Fibroblast of skin of left biceps (primary cell): ENCODE results near the gene ANKRD33B.

Source experiments
- DNase-seq, 2 experiments: peaks; one replicate each; pipeline ENCODE4 v3.0.0-alpha.2; 2013; ENCODE audit warnings: low read depth in 2 of 2

Gene ANKRD33B

GRCh38 chr5:10578293-10578665 lies 14.4 kb downstream of the ANKRD33B start:
- DNase-seq: no peak

DNA sequence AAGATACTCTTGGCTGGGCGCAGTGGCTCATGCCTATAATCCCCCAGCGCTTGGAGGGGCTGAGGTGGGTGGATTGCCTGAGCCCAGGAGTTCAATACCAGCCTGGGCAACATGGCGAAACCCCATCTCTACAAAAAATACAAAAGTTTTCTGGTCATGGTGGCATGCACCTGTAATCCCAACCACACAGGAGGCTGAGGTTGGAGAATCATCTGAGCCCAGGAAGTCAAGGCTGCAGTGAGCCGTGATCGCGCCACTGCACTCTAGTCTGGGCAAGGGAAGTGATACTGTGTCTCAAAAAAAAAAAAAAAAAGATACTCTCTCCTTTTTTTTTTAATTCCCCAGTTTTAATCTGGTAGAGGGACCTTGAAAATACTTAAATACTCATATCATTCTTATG lies 15.0 kb downstream of the ANKRD33B start:
- DNase-seq: no peak

DNA sequence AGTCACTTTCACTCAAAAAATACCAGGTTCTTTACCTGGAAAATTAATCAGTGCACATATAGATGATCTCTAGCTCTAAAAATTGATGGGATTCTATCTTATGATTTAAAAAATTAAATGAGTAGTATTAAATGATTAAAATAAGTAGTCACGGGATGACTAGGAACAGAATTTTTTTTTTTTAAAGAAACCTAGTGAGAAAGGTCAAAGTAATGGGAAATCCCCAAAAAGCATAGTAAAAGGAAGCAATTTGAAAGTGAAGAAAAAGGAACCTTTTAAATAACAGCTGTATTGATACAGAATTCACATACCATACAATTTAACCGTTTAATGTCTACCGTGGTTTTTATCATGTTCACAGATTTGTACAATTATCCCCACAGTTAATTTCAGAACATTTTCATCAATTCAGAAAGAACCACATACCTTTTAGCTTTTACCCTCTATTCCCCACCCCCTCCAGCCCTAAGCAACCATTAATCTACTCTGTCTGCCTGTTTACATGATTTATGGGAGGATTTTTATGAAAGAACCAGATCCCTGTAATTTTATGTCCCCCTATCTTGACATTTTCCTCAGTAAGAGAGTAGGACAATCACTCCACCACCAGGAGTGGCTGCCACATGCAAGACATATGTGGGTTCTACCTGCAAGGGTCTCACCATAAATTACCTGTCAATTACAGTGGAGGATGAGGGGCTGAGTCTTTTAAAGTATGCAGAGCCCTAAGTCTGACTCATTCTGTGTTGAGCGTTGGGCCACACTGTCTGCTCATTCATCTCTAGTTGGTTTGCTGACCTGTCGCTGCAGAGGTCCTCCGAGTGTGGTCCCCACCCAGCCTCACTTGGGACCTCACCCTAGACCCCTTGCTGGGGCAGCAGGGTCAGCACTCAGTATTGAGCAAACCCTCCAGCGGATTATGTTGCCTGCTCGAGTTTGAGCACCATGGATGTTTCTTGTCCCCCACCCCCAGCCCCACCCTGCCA lies 16.0 kb downstream of the ANKRD33B start:
- DNase-seq: no peak

- DNase-seq: no peak
Observed at GRCh38 chr5:10580531-10581423, 16.9 kb downstream of the ANKRD33B start.

DNA sequence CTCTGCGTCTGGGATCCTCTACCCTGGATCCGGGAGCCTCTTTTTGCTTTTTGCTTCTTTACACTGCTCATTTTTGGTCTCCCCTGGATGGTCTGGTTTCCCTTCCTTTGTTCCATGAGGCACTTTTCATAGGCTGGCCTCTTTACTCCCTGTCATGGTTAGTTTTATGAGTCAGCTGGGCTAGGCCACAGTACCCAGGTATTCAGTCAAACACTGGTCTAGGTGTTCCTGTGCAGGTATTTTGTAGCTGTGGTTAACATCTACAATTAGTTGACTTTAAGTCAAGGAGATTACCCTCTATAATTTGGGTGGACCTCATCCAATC lies 17.5 kb downstream of the ANKRD33B start:
- DNase-seq: no peak

- DNase-seq: no peak
Observed at GRCh38 chr5:10581867-10582511, 18.1 kb downstream of the ANKRD33B start.

DNA sequence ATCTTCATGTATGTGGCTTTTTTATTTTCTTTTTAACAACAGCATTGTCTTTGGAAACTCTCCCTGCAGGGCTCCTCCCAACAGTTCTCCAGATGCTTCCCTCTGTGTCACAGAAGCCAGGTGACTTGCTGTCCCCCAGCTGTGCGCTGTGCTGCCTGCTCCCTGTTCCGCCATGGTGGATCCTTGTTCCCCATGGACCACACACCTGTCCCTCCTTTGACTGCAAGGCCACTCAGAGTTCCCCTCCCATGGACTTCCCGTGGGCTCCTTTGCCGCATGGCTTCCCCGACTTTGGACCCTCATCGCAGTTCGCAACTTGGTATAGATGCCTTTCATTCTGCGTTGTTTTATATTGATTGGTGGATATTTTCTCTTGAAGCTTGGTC lies 18.6 kb downstream of the ANKRD33B start:
- DNase-seq: no peak

DNA sequence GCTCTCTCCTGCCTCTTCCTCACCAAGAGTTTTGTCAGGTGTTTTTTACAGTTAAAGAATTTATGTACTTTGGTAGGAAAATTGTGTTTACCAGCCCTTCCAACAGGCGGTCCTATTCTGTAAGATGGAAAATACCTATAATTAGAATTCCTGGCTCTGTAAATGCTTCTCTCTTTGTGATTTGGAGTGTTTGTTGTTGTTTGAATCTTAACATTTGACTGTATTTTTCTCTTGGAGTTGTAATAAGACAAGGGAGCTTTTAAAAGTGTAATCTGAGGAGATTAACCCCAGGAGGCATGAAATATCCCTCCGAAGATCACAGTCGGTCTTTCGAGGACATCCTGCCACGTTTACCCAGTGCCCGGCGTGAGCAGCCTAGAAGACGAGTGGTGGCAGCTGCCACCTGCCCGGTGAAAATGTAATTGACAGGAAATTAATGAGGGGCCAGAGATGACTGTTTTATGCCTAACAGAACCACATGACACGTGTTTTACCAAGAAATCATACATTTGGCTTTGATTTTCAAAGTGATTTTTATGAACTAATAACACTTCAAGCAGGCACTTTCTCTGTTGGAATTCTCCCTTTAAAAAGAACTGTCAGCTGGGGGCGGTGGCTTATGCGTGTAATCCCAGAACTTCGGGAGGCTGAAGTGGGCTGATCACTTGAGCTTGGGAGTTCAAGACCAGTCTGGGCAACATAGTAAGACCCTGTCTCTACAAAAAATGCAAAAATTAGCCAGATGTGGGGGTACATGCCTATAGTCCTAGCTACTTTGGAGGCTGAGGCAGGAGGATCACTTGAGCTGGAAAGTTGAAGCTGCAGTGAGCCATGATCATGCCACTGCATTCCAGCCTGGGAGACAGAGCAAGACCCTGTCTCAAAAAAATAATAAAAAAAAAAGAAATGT lies 20.0 kb downstream of the ANKRD33B start:
- no peak for DNase-seq

DNA sequence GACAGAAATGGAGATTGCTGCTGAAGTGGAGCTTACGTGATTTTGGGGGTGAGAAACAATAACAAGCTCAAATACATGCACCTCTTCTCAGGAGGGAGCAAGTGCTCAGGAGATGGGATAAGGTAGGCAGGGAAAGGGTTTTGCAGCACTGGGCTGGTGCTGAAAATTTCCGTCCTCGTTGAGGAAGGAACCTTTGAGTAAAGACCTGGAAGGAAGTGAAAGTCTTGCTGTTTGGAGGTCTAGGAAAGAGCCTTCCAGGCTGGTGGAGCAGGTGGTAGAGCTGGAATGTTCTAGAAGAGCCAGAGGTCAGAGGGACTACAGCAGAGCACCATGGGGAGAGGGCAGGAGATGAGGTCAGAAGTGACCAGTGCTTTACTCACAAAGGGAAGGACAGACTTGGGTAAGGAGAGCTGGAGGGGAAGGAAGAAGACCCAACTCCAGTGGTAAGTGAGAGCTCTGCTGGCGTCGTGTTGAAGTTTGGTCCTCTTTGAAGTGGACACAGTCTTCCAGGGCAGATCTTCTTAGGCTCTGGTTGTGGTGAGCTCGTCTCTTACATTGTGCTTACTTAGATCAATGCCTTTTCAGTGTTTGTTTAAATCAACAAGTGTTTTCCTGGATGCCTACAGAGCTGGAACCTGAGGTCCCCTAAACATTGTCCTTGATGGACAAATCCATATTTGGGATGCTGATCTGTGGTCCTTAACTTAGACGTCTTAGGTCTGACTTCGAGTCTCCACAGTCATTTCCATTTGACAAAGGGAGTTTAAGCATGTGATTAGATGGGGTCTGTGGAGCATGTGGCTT lies 21.0 kb downstream of the ANKRD33B start:
- no peak for DNase-seq

DNA sequence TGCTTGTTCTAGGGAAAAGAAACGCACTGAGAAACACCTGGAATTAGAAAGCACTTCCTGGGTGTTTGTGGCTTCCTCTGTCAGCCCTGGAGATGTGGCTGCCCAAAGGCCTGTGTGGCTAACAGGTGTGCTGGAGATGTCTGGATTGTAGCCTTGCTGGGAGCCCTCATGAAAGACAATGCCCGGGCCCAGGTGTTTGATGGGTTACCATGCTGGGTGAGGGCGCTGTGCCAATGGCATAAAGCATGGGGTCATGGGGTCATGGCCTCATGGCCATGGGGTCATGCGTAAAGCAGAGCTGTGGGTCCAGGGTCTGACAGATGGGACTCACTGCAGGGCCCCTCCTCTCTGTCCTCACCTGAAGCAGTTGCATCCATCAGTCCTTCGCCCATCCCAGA lies 21.6 kb downstream of the ANKRD33B start:
- DNase-seq: no peak

DNA sequence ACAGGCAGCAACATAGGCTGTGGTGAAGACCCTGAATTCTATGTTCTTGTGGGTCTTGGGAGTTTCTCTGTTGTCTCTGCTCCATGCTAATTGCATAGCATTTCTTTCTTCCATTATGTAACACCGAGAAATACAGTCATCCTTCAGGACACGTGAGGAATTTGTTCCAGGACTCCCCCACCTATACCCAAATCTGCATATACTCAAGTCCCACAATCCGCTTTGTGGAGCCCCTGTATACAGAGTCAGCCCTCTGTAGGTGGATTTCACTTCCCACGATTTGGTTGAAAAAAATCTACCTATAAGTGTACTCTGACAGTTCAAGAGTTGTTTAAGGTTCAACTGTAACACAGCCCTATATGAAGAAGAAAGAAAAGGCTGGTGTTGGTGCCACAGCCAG lies 22.1 kb downstream of the ANKRD33B start:
- DNase-seq: no peak

- no peak for DNase-seq
Observed at GRCh38 chr5:10586555-10586954, 22.7 kb downstream of the ANKRD33B start.

DNA sequence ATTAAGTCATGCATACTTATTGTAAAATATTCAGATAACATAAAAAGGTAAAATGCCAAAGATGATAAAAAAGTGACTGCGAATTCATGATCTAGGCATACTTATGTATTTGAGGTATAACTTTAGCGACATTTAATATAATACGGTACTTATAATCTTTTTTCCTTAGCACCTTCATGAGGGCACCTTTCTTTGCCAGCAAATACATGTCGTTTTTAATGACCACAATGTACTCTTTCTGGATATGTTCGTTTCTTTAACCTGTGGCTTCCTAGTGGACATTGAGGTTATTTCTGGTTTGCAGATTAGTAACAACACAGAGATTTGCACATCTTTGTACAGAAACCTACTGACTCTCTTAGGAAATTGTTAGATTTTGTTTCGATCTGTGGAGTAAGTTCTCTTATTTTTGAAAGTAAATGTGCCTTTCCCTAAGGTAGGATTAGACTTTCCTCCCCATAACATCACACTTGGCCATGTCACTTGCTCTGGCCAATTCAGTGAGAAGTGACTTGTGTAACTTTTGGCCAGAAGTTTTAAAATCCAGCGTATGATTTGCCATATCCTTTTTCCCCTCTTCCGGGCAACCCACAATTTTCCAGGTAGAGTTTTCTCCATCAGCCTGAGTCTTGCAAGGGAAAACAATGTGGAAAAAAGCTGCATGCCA lies 24.4 kb downstream of the ANKRD33B start:
- DNase-seq: no peak

DNA sequence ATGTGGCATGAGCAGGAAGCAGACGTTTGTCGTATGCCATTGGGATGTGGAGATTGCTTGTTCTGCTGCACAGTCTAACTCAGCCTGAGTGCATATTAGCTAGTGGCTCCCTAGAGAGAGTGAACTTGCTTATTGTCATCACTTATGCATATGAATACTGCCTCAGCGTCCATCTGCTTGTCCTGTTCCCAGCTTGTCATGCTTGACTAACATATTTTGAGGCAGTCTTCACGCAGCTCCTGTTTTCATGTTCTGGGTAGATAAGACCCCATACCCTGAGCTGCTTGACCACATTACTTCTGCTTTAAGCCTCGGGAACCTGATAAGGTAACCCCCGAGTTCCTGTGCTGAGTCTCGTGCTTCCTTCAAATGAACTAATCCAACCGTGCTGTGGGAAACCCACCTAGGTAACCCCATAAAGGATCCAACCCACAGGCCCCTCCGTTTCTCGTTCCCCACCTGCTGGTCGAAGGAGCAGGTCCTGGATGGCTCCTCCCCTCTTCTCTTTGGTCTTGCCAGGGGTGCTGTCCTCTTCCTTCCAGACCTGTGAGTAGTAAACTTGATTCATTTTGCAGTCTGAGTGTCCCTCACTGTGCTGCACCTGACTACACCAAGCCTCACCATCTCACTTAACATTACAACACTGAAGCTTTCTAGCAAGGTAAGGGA lies 25.0 kb downstream of the ANKRD33B start:
- no peak for DNase-seq

DNA sequence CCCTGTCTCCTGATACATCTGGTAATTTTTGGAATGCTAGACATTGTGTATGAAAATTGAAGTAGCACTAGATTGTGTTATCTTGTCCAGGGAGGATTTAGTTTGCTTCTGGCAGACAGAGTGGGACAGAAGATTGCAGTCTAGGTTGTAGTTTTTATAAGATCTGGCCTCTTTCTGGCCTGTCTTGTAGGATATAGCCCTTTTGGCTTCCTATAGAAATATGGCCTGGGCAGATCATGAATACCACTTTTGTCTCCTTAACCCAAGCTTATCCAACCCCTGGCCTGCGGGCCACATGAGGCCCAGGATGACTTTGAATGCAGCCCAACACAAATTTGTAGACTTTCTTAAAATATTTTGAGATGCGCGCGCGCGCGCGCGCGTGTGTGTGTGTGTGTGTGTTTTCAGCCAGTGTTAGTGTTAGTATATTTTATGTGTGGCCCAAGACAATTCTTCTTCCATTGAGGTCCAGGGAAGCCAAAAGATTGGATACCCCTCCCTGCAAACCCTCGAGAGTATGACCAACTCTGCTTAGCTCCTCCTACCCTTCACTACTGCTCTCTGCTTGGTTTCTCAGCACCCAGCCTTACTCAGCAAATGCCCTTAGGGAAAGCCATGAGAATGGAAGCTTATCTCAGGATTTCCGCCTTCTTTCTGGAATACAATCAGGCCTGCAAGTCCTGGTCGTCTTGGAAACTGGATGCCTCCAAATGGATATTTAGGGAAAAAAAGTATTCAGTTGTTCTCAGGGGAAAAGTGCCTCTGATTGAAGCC lies 26.5 kb downstream of the ANKRD33B start:
- DNase-seq: no peak

GRCh38 chr5:10591159-10591558 lies 27.3 kb downstream of the ANKRD33B start:
- DNase-seq: no peak

- no peak for DNase-seq
Observed at GRCh38 chr5:10591966-10592365, 28.1 kb downstream of the ANKRD33B start.

DNA sequence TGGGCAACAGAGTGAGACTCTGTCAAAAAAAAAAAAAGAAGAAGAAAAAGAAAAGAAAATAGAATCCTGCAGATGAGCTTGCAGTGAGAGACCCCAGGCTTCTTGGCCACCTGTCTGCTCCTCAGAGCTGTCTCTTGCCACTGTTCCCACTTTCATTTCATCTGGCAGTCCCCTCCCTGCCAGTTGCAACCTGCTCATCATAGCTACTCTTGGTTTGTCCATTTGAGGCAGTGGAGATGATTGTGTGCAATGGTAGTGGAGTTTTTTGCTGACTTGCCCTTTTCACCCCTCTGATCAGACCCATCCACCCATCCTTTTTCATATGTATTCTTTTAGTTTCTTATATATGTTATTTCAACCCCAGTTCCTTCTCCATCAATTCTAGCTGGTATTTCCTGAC lies 28.7 kb downstream of the ANKRD33B start:
- DNase-seq: no peak
